Left ventricle myocardium inferior (tissue), 1 donor: ENCODE measurements around the gene TTLL3. TPM values are rescaled to one million over a fixed set of nuclear protein-coding genes. Genes with fewer than 3 reads are reported as not detected.

Source experiments
- DNase-seq: peaks from one replicate; pipeline ENCODE4 v3.0.0-alpha.2; 2020
- H3K27ac ChIP-seq: fragments of 200-600 bp; replicated peaks from 2 replicates; pipeline ENCODE4 v1.8.0; 2021
- H3K27me3 ChIP-seq: fragments of 200-600 bp; 2 replicates; pipeline ENCODE4 v1.8.0; 2021; ENCODE audit warnings: low read depth
- H3K36me3 ChIP-seq: fragments of 200-600 bp; 2 replicates; pipeline ENCODE4 v1.8.0; 2021
- H3K4me1 ChIP-seq: fragments of 200-600 bp; 2 replicates; pipeline ENCODE4 v1.8.0; 2021
- H3K4me3 ChIP-seq: fragments of 200-600 bp; 2 replicates; pipeline ENCODE4 v1.8.0; 2021; ENCODE audit warnings: mild to moderate bottlenecking, moderate library complexity
- H3K9me3 ChIP-seq: fragments of 200-600 bp; replicated peaks from 2 replicates; pipeline ENCODE4 v1.8.0; 2021
- CTCF ChIP-seq: fragments of 200-600 bp; IDR thresholded peaks from 2 replicates; pipeline ENCODE4 v1.8.0; 2021; ENCODE audit warnings: antibody characterized with exemption, mild to moderate bottlenecking, borderline replicate concordance
- intact Hi-C: fragments of 100-400 bp; cut with micrococcal nuclease; formaldehyde crosslinking; loops from one replicate; pipeline ENCODE4 v1.11.0; 2022
- total RNA-seq: library from RNA; stranded (reverse); fragmentation: NEBNext Ultra II Directional; extraction: Animal tissue kit (Norgen Biotek cat#: 25700); gene quantifications from one replicate; pipeline ENCODE4 v1.2.1, GENCODE V29; 2021
- donor health status: DM: no; HTN: yes; CAD: no; lungs with severe emphysema.

The TTLL3 gene
- total RNA-seq, 1 donor from 2014 or later = 10.2 TPM

DNA sequence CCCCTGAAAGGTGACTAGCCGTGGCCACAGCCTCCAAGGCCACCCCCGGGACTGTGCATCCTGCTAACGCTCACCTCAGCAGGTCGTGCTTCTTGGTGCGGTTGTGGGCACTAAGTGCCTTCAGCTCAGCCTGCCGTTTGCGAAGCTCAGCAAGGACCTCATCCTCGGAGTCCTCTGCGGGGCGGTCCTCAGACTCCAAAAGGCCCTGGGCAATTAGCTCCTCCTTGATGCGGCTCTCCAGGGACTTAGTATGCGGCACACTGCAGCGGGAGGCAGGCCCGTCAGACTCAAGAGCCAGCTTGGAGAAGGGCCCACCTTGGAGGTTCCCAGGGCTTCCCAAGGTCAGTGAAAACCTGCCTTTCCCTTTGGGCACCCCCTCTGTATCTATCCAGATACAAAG lies 26.1 kb upstream of the TTLL3 start:
- H3K4me1 ChIP-seq = peaks cover 1% of the 10 kb centered on the region
- peaks cover 89% of the 10 kb centered on the region for H3K36me3 ChIP-seq
- H3K9me3 ChIP-seq = no peaks in the 10 kb centered on the region
- no peak for DNase-seq
- H3K27me3 ChIP-seq = no peaks in the 10 kb centered on the region
- no peak overlapping the region for H3K27ac ChIP-seq
- intact Hi-C loops = no loop called here
- H3K4me3 ChIP-seq = no peak overlapping the region
- no peak for TF ChIP-seq CTCF

GRCh38 chr3:9784965-9785364 lies 25.1 kb upstream of the TTLL3 start:
- DNase-seq = no peak
- TF ChIP-seq CTCF = no peak
- Histone ChIP-seq H3K27me3 (no peaks in the 10 kb centered on the region), H3K27ac (no peak overlapping the region), H3K4me3 (no peak overlapping the region), H3K9me3 (no peaks in the 10 kb centered on the region), H3K4me1 (no peaks in the 10 kb centered on the region), H3K36me3 (peaks cover 94% of the 10 kb centered on the region)
- intact Hi-C loops = no loop called here

DNA sequence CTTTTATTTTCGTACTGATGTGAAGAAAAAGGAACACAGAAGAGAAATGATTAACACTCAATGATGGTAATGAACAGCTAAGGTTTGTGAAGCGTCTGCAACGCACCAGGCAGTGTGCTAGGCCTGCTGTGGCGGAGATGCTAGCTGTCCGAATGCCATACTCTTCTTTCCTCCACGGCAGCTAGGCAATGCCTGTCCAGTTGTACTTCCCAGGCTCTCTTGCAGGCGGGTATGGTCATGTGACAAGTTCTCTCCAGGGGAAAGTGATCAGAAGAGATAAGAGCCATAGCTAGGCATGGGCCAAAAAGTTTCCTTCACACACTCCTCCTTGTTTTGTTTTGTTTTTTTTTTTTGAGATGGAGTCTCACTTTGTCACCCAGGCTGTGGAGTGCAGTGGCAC lies 24.5 kb upstream of the TTLL3 start:
- Histone ChIP-seq H3K27ac (no peak overlapping the region), H3K4me1 (peaks cover 3% of the 10 kb centered on the region), H3K36me3 (peaks cover 94% of the 10 kb centered on the region), H3K9me3 (no peaks in the 10 kb centered on the region), H3K27me3 (no peaks in the 10 kb centered on the region), H3K4me3 (no peak overlapping the region)
- DNase-seq = no peak
- no peak for TF ChIP-seq CTCF
- intact Hi-C loops = no loop called here

GRCh38 chr3:9786209-9786739 lies 23.8 kb upstream of the TTLL3 start:
- H3K36me3 ChIP-seq = peaks cover 90% of the 10 kb centered on the region
- no peak overlapping the region for H3K4me3 ChIP-seq
- no peak for DNase-seq
- H3K27me3 ChIP-seq = no peaks in the 10 kb centered on the region
- H3K27ac ChIP-seq = no peak overlapping the region
- intact Hi-C loops = no loop called here
- H3K9me3 ChIP-seq = no peaks in the 10 kb centered on the region
- peaks cover 10% of the 10 kb centered on the region for H3K4me1 ChIP-seq
- no peak for TF ChIP-seq CTCF

GRCh38 chr3:9786825-9787669 lies 23.0 kb upstream of the TTLL3 start:
- Histone ChIP-seq H3K36me3 (peaks cover 82% of the 10 kb centered on the region), H3K27me3 (no peaks in the 10 kb centered on the region), H3K27ac (no peak overlapping the region), H3K4me3 (no peak overlapping the region), H3K4me1 (peaks cover 17% of the 10 kb centered on the region), H3K9me3 (no peaks in the 10 kb centered on the region)
- TF ChIP-seq CTCF = no peak
- intact Hi-C loops = no loop called here
- no peak for DNase-seq
